Nephron progenitor cell (in vitro differentiated cells): ENCODE results near the gene SLC9A2.

Experiments
- DNase-seq: peaks from one replicate; pipeline ENCODE4 v3.0.0; 2021
- H3K27ac Mint-ChIP-seq: 2 replicates; pipeline ENCODE4 v1.8.0; 2021; ENCODE audit warnings: mild to moderate bottlenecking, moderate library complexity, mixed read lengths
- H3K27me3 Mint-ChIP-seq: 2 replicates; pipeline ENCODE4 v1.8.0; 2021; ENCODE audit warnings: mild to moderate bottlenecking, low read depth, mixed read lengths; ENCODE audit not compliant: poor library complexity
- H3K36me3 Mint-ChIP-seq: 2 replicates; pipeline ENCODE4 v1.8.0; 2021; ENCODE audit warnings: low read depth, mixed read lengths
- H3K4me1 Mint-ChIP-seq: 2 replicates; pipeline ENCODE4 v1.8.0; 2021; ENCODE audit warnings: mixed read lengths
- H3K4me3 Mint-ChIP-seq: 2 replicates; pipeline ENCODE4 v1.8.0; 2021; ENCODE audit warnings: mild to moderate bottlenecking, moderate library complexity, mixed read lengths
- H3K9me3 Mint-ChIP-seq: 2 replicates; pipeline ENCODE4 v1.8.0; 2021; ENCODE audit warnings: mild to moderate bottlenecking, moderate library complexity, mixed read lengths
- CTCF ChIP-seq: fragments of 200-600 bp; sonication (generic); IDR thresholded peaks from 2 replicates; pipeline ENCODE4 v1.5.0; 2021; ENCODE audit warnings: antibody characterized with exemption

Gene SLC9A2

GRCh38 chr2:102758439-102758838, 139.1 kb downstream of the SLC9A2 start:
- H3K4me3 Mint-ChIP-seq: no peak overlapping the region
- H3K36me3 Mint-ChIP-seq: peaks cover 49% of the 10 kb centered on the region
- TF ChIP-seq CTCF: no peak
- peaks cover 5% of the 10 kb centered on the region for H3K9me3 Mint-ChIP-seq
- peaks cover 10% of the 10 kb centered on the region for H3K4me1 Mint-ChIP-seq
- H3K27ac Mint-ChIP-seq: no peak overlapping the region
- no peak for DNase-seq
- H3K27me3 Mint-ChIP-seq: no peaks in the 10 kb centered on the region
